Muscle layer of colon (tissue), 2 donors: Measurements from ENCODE around the gene CDYL2.
"Not testable (repeated sequence)": the region's sequence is repeated elsewhere in the genome, so short reads cannot be mapped to it uniquely, and the experiment has no call there.

Experiments
- H3K27ac ChIP-seq: one replicate; pipeline ENCODE4 v1.7.0; 2013; ENCODE audit warnings: low read depth, mild to moderate bottlenecking, low read length, moderate library complexity
- H3K27me3 ChIP-seq, 2 donors: one replicate each; pipeline ENCODE4 v1.7.0; 2013; ENCODE audit warnings: low read length in 2 of 2, mild to moderate bottlenecking in 2 of 2; ENCODE audit not compliant: insufficient read depth in 2 of 2, control insufficient read depth in 1 of 2
- H3K36me3 ChIP-seq: one replicate; pipeline ENCODE4 v1.7.0; 2013; ENCODE audit warnings: mild to moderate bottlenecking, low read length; ENCODE audit not compliant: insufficient read depth
- H3K4me1 ChIP-seq: one replicate; pipeline ENCODE4 v1.7.0; 2013; ENCODE audit warnings: mild to moderate bottlenecking, low read length; ENCODE audit not compliant: insufficient read depth
- H3K4me3 ChIP-seq, 2 donors: one replicate each; pipeline ENCODE4 v1.7.0; 2013; ENCODE audit warnings: low read length in 2 of 2, low read depth in 1 of 2, mild to moderate bottlenecking in 1 of 2, moderate library complexity in 1 of 2
- H3K9ac ChIP-seq: one replicate; pipeline ENCODE4 v1.7.0; 2013; ENCODE audit warnings: low read length
- H3K9me3 ChIP-seq: one replicate; pipeline ENCODE4 v1.7.0; 2013; ENCODE audit warnings: mild to moderate bottlenecking, low read length
- donor health status: abdominal sarcoma.
- donor health status: Adenocarcinoma of cecum.

The CDYL2 gene

DNA sequence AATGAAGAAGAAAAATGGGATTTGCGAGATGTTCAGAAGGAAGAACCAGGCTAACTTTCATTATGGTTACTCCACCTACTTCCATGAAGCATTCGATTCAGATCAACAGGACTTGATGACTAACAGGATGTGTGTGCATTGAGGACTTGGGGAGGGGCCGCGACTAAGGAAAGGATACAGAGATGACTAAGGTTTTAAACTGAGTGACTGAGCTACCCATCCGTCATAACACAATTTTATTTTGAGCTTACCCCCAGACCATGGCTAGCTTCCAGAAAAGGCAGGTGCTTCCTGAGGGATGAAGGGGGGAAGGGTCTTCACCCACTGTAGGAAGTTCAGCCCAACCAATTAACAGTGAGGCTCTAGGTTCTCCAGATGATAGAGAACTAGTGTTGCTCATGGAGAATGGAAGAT lies 2.5 kb upstream of the CDYL2 start:
- H3K9me3 ChIP-seq, result no peaks in the 10 kb centered on the region
- H3K36me3 ChIP-seq, result no peaks in the 10 kb centered on the region
- no peak overlapping the region for H3K27ac ChIP-seq
- H3K9ac ChIP-seq, result no peak overlapping the region
- H3K4me1 ChIP-seq, result peaks cover 5% of the 10 kb centered on the region
- peaks cover 0 to 9% of the 10 kb centered on the region in 2 donors for H3K27me3 ChIP-seq
- H3K4me3 ChIP-seq, result no peak overlapping the region

DNA sequence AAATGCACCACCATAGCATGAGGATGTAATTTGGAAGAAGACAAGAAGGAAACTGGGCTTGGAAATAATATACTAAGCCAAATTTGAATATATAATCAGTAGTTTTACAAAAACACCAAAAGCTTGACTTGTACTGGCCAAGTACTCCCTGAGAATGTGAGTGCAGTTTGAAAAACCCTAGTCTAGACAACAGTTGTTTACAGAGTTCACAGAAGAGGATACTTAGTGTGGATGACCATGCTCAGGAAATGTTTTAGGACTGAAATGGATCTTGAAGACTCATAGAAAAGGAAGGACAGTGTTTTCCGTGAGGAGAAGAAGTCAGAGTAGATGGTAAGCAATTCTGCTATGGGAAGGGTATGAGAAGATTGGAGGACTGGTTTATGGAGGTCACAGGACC lies 1.9 kb upstream of the CDYL2 start:
- Histone ChIP-seq H3K27ac (no peak overlapping the region), H3K9me3 (no peaks in the 10 kb centered on the region), H3K4me1 (peaks cover 5% of the 10 kb centered on the region), H3K36me3 (no peaks in the 10 kb centered on the region), H3K27me3 (peaks cover 0 to 9% of the 10 kb centered on the region in 2 donors), H3K4me3 (no peak overlapping the region), H3K9ac (no peak overlapping the region)

DNA sequence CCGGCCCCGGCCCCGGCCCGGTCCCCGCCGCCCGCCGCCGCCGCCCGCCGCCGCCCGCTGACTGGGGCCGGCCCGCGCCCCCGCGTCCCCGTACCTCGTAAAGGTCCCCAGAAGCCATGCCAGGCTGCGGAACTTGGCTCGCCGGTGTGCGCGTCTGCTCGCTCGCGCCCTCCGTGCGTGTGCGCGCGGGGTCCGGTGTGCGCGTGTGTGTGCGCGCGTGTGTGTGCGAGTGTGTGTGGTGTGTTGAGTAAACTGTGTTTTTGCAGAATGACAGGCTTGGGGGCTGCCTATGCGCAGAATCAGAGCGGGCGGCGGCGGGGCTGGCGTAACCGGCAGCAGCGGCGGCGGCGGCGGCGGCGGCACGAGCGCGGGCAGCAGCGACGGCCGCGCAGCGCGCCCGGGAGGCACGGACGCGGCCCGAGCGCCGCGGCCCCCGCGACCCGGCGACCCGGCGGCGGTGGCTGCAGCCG lies 307 bp downstream of the CDYL2 start:
- H3K9ac ChIP-seq, result no peak overlapping the region
- H3K27me3 ChIP-seq, result peaks cover 0 to 9% of the 10 kb centered on the region in 2 donors
- no peaks in the 10 kb centered on the region for H3K36me3 ChIP-seq
- H3K27ac ChIP-seq, result no peak overlapping the region
- H3K9me3 ChIP-seq, result no peaks in the 10 kb centered on the region
- H3K4me1 ChIP-seq, result peaks cover 5% of the 10 kb centered on the region
- H3K4me3 ChIP-seq, result peak overlapping the region in 1 of 2 donors; percentile 36

DNA sequence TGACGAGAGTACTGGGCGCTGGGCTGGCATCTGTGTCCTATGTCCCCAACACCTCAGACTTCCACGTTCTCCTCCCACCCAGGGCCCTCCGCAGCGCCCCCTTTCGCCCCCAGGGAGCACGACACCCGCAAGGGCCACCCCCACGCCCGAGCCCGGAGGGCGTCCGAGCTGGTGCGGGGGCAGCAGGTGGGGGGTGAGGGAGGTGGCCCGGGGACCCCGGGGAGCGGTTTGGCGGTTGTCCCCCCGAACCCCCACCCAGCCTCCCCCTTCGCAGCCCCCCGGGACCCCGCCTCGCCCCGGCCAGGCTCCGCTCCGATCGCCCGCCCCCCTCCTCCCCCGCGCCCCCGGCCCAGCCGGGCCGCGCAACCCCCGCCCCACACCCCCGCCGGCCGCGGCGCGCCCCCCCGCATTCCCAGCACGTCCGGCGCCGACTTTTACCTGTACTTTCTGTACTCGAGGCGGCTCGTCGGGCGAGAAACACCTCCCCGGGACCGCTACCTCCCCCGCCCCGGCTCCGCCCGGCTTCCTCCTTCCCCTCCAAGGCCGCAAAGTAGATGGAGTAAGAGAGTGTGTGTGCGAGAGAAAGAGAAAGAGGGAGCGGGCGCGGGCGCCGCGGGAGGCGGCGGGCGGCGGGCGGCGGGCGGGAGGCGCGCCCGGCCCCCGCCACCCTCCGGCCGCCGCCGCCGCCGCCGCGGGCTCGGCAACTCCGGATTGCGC lies 901 bp downstream of the CDYL2 start:
- Histone ChIP-seq H3K4me3 (peak overlapping the region in 1 of 2 donors; percentile 32), H3K27ac (no peak overlapping the region), H3K9ac (no peak overlapping the region)

DNA sequence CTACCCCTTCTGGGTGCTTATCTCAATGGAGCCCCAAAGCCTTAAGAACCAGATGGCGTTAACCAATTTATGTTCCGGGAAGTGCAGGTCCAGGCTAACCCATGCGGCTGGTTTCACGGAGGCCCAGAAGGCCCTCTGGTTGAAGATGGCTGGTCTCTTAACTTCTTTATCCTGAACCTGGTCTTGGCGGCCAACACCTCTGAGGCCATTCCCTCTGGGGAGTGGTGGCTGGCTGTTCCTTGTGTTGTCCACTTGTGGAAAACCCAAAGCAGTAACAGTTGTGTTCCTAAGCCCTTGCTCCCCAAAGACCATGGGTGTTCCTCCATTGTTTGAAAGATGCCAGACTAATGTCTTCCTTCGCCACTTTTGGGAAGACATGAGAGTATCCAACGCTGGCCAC lies 1.5 kb downstream of the CDYL2 start:
- Histone ChIP-seq H3K27me3 (peaks cover 0 to 9% of the 10 kb centered on the region in 2 donors), H3K9ac (no peak overlapping the region), H3K27ac (no peak overlapping the region), H3K9me3 (no peaks in the 10 kb centered on the region), H3K36me3 (no peaks in the 10 kb centered on the region), H3K4me1 (peaks cover 5% of the 10 kb centered on the region), H3K4me3 (no peak overlapping the region)

More for the DNA sequence above, 901 bp downstream of the CDYL2 start:
- Histone ChIP-seq H3K27me3 (peaks cover 0 to 9% of the 10 kb centered on the region in 2 donors), H3K9me3 (no peaks in the 10 kb centered on the region), H3K36me3 (no peaks in the 10 kb centered on the region), H3K4me1 (peaks cover 5% of the 10 kb centered on the region)

DNA sequence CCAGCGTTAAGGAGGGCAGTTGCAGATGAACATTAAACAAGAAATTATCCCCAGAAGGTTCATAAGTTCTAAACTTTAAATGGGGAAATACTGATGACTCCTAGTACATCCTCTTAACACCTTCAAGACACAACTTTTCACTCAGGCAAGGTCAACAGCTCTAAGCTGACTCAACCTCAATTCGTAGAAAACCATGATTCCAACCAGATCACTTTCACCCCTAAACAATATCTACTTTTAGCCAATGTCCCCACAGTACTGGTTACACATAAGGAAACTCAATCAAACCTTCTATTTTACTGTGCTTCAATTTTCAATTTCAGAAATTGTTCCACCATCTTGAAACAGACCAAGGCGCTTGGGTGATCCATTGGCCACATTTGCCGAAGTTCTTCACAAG lies 2.3 kb downstream of the CDYL2 start:
- H3K9ac ChIP-seq, result no peak overlapping the region
- no peaks in the 10 kb centered on the region for H3K9me3 ChIP-seq
- H3K27ac ChIP-seq, result no peak overlapping the region
- no peak overlapping the region for H3K4me3 ChIP-seq
- H3K4me1 ChIP-seq, result peaks cover 5% of the 10 kb centered on the region
- no peaks in the 10 kb centered on the region for H3K36me3 ChIP-seq
- peaks cover 0 to 9% of the 10 kb centered on the region in 2 donors for H3K27me3 ChIP-seq

DNA sequence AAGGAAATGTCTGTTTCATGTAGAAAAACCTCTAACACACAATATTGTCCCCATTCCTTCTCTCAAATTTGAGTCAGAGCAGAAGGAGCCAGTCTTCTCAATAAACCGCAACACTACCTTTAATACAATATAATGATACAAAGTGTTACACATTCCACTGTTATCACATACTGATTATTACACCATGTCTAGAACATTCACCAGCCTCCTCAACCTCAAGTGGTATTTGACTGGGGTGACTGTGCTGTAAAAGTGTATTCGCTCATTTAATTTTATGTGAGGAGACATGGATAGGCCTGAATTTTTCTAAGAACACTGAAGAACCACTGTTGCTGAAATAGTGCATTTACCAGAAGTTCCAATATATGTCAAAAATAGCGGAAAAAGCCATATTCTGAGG lies 10.3 kb downstream of the CDYL2 start:
- no peaks in the 10 kb centered on the region for H3K27me3 ChIP-seq
- H3K27ac ChIP-seq, result no peak overlapping the region
- no peaks in the 10 kb centered on the region for H3K36me3 ChIP-seq
- H3K4me3 ChIP-seq, result no peak overlapping the region
- H3K9ac ChIP-seq, result no peak overlapping the region
- H3K9me3 ChIP-seq, result no peaks in the 10 kb centered on the region
- H3K4me1 ChIP-seq, result no peaks in the 10 kb centered on the region

DNA sequence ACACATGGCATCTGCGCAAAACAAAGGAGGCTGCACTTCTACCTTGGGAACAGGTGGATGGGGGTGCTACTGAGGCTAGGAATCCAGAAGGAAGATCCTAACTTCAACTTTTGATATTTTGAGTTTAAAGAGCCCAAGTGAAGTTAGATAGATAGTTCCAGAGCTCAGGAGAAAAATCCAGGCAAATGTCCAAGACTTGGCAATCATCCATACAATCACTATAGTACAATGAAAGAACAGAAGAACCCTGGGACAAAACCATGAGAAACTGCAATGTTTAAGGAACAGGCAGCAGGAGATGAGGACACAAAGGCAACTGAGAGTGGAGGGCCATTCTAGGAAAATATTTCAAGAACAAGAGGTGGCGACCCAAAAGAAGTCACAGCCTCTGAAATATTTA lies 12.4 kb downstream of the CDYL2 start:
- H3K27me3 ChIP-seq, result no peaks in the 10 kb centered on the region

DNA sequence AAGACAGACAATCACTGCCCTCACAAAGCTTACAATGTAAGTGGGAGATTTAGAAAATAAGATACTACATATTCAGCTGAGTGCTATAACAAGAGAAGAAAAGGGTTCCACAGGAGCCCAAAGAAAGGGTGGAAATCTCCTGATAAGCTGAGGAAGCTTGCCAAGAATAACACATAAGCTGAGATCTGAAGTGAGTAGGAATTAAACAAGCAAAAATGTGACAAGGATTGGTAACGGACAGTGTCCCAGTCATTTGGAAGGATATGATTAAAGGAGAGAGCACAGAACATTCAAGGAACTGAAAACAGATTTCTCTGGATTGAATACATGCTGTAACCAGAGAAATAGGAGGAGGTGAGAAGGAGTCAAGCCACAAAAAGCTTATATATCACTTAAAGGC lies 13.0 kb downstream of the CDYL2 start:
- H3K4me3 ChIP-seq, result no peak overlapping the region
- H3K27ac ChIP-seq, result no peak overlapping the region
- H3K9ac ChIP-seq, result no peak overlapping the region
- H3K4me1 ChIP-seq, result no peaks in the 10 kb centered on the region
- H3K36me3 ChIP-seq, result no peaks in the 10 kb centered on the region
- H3K9me3 ChIP-seq, result no peaks in the 10 kb centered on the region
- no peaks in the 10 kb centered on the region for H3K27me3 ChIP-seq

More for the DNA sequence above, 12.4 kb downstream of the CDYL2 start:
- H3K9me3 ChIP-seq, result no peaks in the 10 kb centered on the region
- H3K27ac ChIP-seq, result no peak overlapping the region
- no peak overlapping the region for H3K9ac ChIP-seq
- H3K4me1 ChIP-seq, result no peaks in the 10 kb centered on the region
- no peak overlapping the region for H3K4me3 ChIP-seq
- no peaks in the 10 kb centered on the region for H3K36me3 ChIP-seq

DNA sequence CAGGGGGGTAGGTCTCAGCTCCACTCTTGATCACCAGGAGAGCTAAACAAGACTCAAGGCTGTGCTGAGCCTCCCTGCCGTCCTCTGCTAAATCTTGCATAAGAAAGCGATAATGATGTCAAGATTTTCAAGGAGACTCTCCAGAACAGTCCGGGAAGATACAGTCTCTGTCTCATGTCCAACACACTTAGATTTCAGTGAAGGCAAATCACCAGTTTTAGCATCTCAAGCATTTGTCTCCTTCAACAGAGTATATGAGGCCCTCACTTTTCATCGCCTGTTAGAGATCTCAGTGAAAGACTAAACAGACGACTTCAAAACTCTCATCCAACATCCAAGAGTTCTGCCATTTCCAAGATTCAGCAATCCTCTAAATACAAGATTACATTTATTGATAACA lies 13.6 kb downstream of the CDYL2 start:
- H3K27me3 ChIP-seq, result no peaks in the 10 kb centered on the region
- H3K27ac ChIP-seq, result no peak overlapping the region
- no peaks in the 10 kb centered on the region for H3K4me1 ChIP-seq
- H3K36me3 ChIP-seq, result no peaks in the 10 kb centered on the region
- no peak overlapping the region for H3K9ac ChIP-seq
- no peak overlapping the region for H3K4me3 ChIP-seq
- H3K9me3 ChIP-seq, result no peaks in the 10 kb centered on the region

DNA sequence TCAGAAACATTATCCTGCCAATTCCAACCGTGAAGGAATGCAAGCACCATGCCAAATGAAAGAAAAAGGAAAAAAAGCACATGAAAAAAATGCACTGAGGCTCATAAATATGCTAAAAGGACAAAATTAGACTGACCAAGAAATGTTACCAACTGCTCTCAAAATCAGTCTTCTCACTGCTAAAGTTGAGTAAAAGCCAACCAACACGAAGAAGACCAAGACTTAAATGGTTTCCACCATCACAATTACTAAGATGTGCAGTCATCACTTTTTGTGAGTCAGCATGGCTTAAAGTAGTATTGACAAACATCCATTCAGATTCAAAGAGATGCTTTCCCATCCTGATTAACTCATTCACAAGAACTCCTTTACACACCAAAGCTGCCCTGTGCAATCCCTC lies 16.4 kb downstream of the CDYL2 start:
- Histone ChIP-seq H3K36me3 (no peaks in the 10 kb centered on the region), H3K4me1 (no peaks in the 10 kb centered on the region), H3K9ac (no peak overlapping the region), H3K9me3 (no peaks in the 10 kb centered on the region), H3K4me3 (no peak overlapping the region), H3K27me3 (no peaks in the 10 kb centered on the region), H3K27ac (no peak overlapping the region)

DNA sequence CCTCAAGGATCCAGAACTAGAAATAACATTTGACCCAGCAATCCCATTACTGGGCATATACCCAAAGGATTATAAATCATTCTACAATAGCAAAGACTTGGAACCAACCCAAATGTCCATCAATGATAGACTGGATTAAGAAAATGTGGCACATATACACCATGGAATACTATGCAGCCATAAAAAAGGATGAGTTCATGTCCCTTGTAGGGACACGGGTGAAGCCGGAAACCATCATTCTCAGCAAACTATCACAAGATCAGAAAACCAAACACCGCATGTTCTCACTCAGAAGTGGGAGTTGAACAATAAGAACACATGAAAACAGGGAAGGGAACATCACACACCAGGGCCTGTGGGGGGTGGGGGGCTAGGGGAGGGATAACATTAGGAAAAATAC lies 17.8 kb downstream of the CDYL2 start:
- not testable (repeated sequence) for H3K9me3 ChIP-seq, H3K4me1 ChIP-seq, H3K4me3 ChIP-seq, H3K36me3 ChIP-seq, H3K27me3 ChIP-seq, H3K27ac ChIP-seq, H3K9ac ChIP-seq
